Fibroblast of lung (primary cell): Measurements from ENCODE around the gene DPP4. TPM values are rescaled to one million over a fixed set of nuclear protein-coding genes. Genes with fewer than 3 reads are reported as not detected.

ENCODE experiments used
- DNase-seq, 2 donors: peaks; one replicate each; pipeline versions ENCODE4 v3.0.0 to v3.0.0-alpha.2; 2010; ENCODE audit warnings: low read depth in 2 of 2
- H2AFZ ChIP-seq: 2 replicates; pipeline ENCODE4 v1.5.1; 2012; ENCODE audit warnings: low read length, control low read depth, inconsistent platforms
- H3K27ac ChIP-seq: 2 replicates; pipeline ENCODE4 v1.5.1; 2011; ENCODE audit warnings: low read length, control low read depth; ENCODE audit not compliant: insufficient read depth
- H3K27me3 ChIP-seq: 2 replicates; pipeline ENCODE4 v1.5.1; 2011; ENCODE audit warnings: mild to moderate bottlenecking, low read length; ENCODE audit not compliant: control insufficient read depth, insufficient read depth
- H3K36me3 ChIP-seq: 2 replicates; pipeline ENCODE4 v1.5.1; 2011; ENCODE audit warnings: low read length; ENCODE audit not compliant: control insufficient read depth, insufficient read depth
- H3K4me1 ChIP-seq: 2 replicates; pipeline ENCODE4 v1.5.1; 2011; ENCODE audit warnings: low read length; ENCODE audit not compliant: control insufficient read depth, insufficient read depth; ENCODE audit errors: extremely low read depth
- H3K4me2 ChIP-seq: 2 replicates; pipeline ENCODE4 v1.5.1; 2011; ENCODE audit warnings: low read length, control low read depth; ENCODE audit not compliant: insufficient read depth; ENCODE audit errors: extremely low read depth
- H3K4me3 ChIP-seq, 4 experiments: fragments of 200-600 bp in 1 of 4; sonication (generic) in 1 of 4; replicated peaks in 1 of 4; 2 replicates each; pipeline ENCODE4 v1.5.1; 2011 to 2016; ENCODE audit warnings: low read length in 4 of 4, low read depth in 3 of 4, mild to moderate bottlenecking in 3 of 4, control low read depth in 2 of 4, inconsistent platforms in 1 of 4, mixed read lengths in 1 of 4; ENCODE audit not compliant: insufficient read depth in 1 of 4; ENCODE audit errors: control extremely low read depth in 1 of 4
- H3K79me2 ChIP-seq: 2 replicates; pipeline ENCODE4 v1.5.1; 2012; ENCODE audit warnings: mild to moderate bottlenecking, low read length, inconsistent platforms; ENCODE audit not compliant: control insufficient read depth, insufficient read depth
- H3K9ac ChIP-seq: 2 replicates; pipeline ENCODE4 v1.5.1; 2011; ENCODE audit warnings: mild to moderate bottlenecking, low read length, control low read depth; ENCODE audit not compliant: insufficient read depth
- H3K9me3 ChIP-seq: 2 replicates; pipeline ENCODE4 v1.5.1; 2012; ENCODE audit warnings: low read depth, low read length; ENCODE audit not compliant: control insufficient read depth, insufficient read depth
- H4K20me1 ChIP-seq: 2 replicates; pipeline ENCODE4 v1.5.1; 2011; ENCODE audit warnings: low read length; ENCODE audit not compliant: control insufficient read depth, insufficient read depth; ENCODE audit errors: extremely low read depth
- CTCF ChIP-seq, 2 donors: IDR thresholded peaks in 1 of 2; conservative IDR thresholded peaks in 1 of 2; 1 replicate in 1 of 2; 2 replicates in 1 of 2; pipeline ENCODE4 v1.5.1; 2011 to 2012; ENCODE audit warnings: low read length in 2 of 2, control low read depth in 1 of 2, inconsistent platforms in 1 of 2, low read depth in 1 of 2, mild to moderate bottlenecking in 1 of 2
- EZH2 ChIP-seq: IDR thresholded peaks from 2 replicates; pipeline ENCODE4 v1.5.1; 2012; ENCODE audit warnings: low read length, control low read depth, mild to moderate bottlenecking; ENCODE audit errors: missing control alignments
- polyA plus RNA-seq, 2 donors: library from polyadenylated mRNA; depleted of rRNA in 1 of 2; stranded (reverse) in 1 of 2; unstranded in 1 of 2; fragments of >200 nt; gene quantifications; 2 replicates each; pipeline ENCODE4 v1.2.1, GENCODE V29; 2011 to 2012; ENCODE audit warnings: missing spikeins in 1 of 2
- total RNA-seq: library from RNA; depleted of rRNA; stranded (reverse); fragments of >200 nt; gene quantifications from 2 replicates; pipeline ENCODE4 v1.2.1, GENCODE V29; 2014

Gene DPP4
- total and polyA plus RNA-seq, 2 donors (not counting 1 experiment from before 2014, with no cell fraction given): 58.1 to 297 TPM

- Histone ChIP-seq H3K4me3 (no peak overlapping the region), H3K36me3 (no peaks in the 10 kb centered on the region), H3K4me1 (no peaks in the 10 kb centered on the region), H3K27ac (no peak overlapping the region), H4K20me1 (no peaks in the 10 kb centered on the region), H2AFZ (no peak overlapping the region), H3K4me2 (peak overlapping the region; percentile 8), H3K79me2 (no peaks in the 10 kb centered on the region), H3K9me3 (no peaks in the 10 kb centered on the region), H3K27me3 (no peaks in the 10 kb centered on the region), H3K9ac (no peak overlapping the region)
- TF ChIP-seq CTCF (conservative IDR thresholded peaks at IDR 0.05 in 1 of 2, IDR thresholded peaks at IDR 0.05 in 1 of 2; ENCODE audit: low read depth in 1 of 2, low read length in 2 of 2): no peak
- no peak for DNase-seq
Measured at GRCh38 chr2:161982548-161983330, 91.3 kb downstream of the DPP4 start.

GRCh38 chr2:161981679-161982250 lies 92.2 kb downstream of the DPP4 start:
- Histone ChIP-seq H3K27ac (no peak overlapping the region), H3K4me2 (no peak overlapping the region), H3K9me3 (no peaks in the 10 kb centered on the region), H3K27me3 (no peaks in the 10 kb centered on the region), H2AFZ (no peak overlapping the region), H3K9ac (no peak overlapping the region), H4K20me1 (no peaks in the 10 kb centered on the region), H3K79me2 (no peaks in the 10 kb centered on the region), H3K36me3 (no peaks in the 10 kb centered on the region), H3K4me3 (no peak overlapping the region), H3K4me1 (no peaks in the 10 kb centered on the region)
- DNase-seq: no peak
- TF ChIP-seq CTCF (conservative IDR thresholded peaks at IDR 0.05 in 1 of 2, IDR thresholded peaks at IDR 0.05 in 1 of 2; ENCODE audit: low read depth in 1 of 2, low read length in 2 of 2): no peak
- TF ChIP-seq EZH2: no peak

GRCh38 chr2:161980976-161981375 lies 93.0 kb downstream of the DPP4 start:
- no peak overlapping the region for H3K4me2 ChIP-seq
- no peaks in the 10 kb centered on the region for H3K79me2 ChIP-seq
- H2AFZ ChIP-seq: no peak overlapping the region
- no peaks in the 10 kb centered on the region for H3K27me3 ChIP-seq
- no peaks in the 10 kb centered on the region for H3K36me3 ChIP-seq
- no peaks in the 10 kb centered on the region for H3K4me1 ChIP-seq
- no peak overlapping the region for H3K4me3 ChIP-seq
- no peaks in the 10 kb centered on the region for H3K9me3 ChIP-seq
- no peak for DNase-seq
- H3K27ac ChIP-seq: no peak overlapping the region
- TF ChIP-seq CTCF (conservative IDR thresholded peaks at IDR 0.05 in 1 of 2, IDR thresholded peaks at IDR 0.05 in 1 of 2; ENCODE audit: low read depth in 1 of 2, low read length in 2 of 2): no peak
- TF ChIP-seq EZH2: no peak
- H4K20me1 ChIP-seq: no peaks in the 10 kb centered on the region
- H3K9ac ChIP-seq: no peak overlapping the region
